ENCODE results near the gene PTPRM.

Gene PTPRM

GRCh38 chr18:8142131-8142711 is 575.1 kb downstream of the PTPRM start:
- no peaks in the 10 kb centered on the region for H3K4me1 ChIP-seq (ENCODE audit: control insufficient read depth, insufficient read depth, low read length)
- H3K9me3 ChIP-seq (ENCODE audit: control insufficient read depth, insufficient read depth, low read depth, low read length) = no peaks in the 10 kb centered on the region
- H3K4me3 ChIP-seq (ENCODE audit: low read depth, low read length) = no peak overlapping the region
- POLR2A ChIA-PET = no interaction called here
- no peak for TF ChIP-seq ELK4 (IDR thresholded peaks at IDR 0.05; ENCODE audit: borderline replicate concordance, low read depth, low read length)
- TF ChIP-seq ZNF112 (tag by site-specific recombination; IDR thresholded peaks at IDR 0.05) = no peak
- TF ChIP-seq ZNF692 (tag by site-specific recombination; IDR thresholded peaks at IDR 0.05) = no peak
- no peak for TF ChIP-seq ZNF157 (tag by site-specific recombination; IDR thresholded peaks at IDR 0.05)
- H3K27ac ChIP-seq (ENCODE audit: extremely low read depth, low read depth, low read length) = no peak overlapping the region
- CTCF ChIA-PET = no interaction called here
- no peaks in the 10 kb centered on the region for H3K36me3 ChIP-seq (ENCODE audit: control insufficient read depth in 2 of 2, insufficient read depth in 1 of 2, low read length in 2 of 2)

- ChIA-PET CTCF (interaction anchor here (1.2 kb wide), 1 partner anchor 246 kb away, joined by 3 read pairs; no protein-coding TSS in a partner anchor), POLR2A (no interaction called here)
- TF ChIP-seq HOXA7 (CRISPR knock-in tag; IDR thresholded peaks at IDR 0.05; ENCODE audit: borderline replicate concordance) = no peak
- TF ChIP-seq ZFP37 (tag by site-specific recombination; IDR thresholded peaks at IDR 0.05) = no peak
- TF ChIP-seq ZNF211 (tag by site-specific recombination; IDR thresholded peaks at IDR 0.05; ENCODE audit: low read depth) = no peak
- no peak for TF ChIP-seq SP2 (tag by site-specific recombination; IDR thresholded peaks at IDR 0.05)
- no peak for TF ChIP-seq BCL11A (tag by site-specific recombination; IDR thresholded peaks at IDR 0.05; ENCODE audit: low read depth)
- no peak for TF ChIP-seq ZNF214 (tag by site-specific recombination; IDR thresholded peaks at IDR 0.05; ENCODE audit: borderline replicate concordance)
- TF ChIP-seq ZNF132 (tag by site-specific recombination; IDR thresholded peaks at IDR 0.05; ENCODE audit: borderline replicate concordance) = no peak
- TF ChIP-seq ZBTB8A (tag by site-specific recombination; IDR thresholded peaks at IDR 0.05) = no peak
- no peak for TF ChIP-seq ZSCAN23 (tag by site-specific recombination; IDR thresholded peaks at IDR 0.05)
- no peak for TF ChIP-seq ZNF521 (tag by site-specific recombination; IDR thresholded peaks at IDR 0.05)
- TF ChIP-seq SP3 (tag by site-specific recombination; IDR thresholded peaks at IDR 0.05) = no peak
- no peaks in the 10 kb centered on the region for H3K4me1 ChIP-seq (ENCODE audit: control insufficient read depth, insufficient read depth, low read length)
- H3K4me3 ChIP-seq (ENCODE audit: low read depth, low read length) = no peak overlapping the region
- no peaks in the 10 kb centered on the region for H3K9me3 ChIP-seq (ENCODE audit: control insufficient read depth, insufficient read depth, low read depth, low read length)
- H3K27ac ChIP-seq (ENCODE audit: extremely low read depth, low read depth, low read length) = no peak overlapping the region
- H3K36me3 ChIP-seq (ENCODE audit: control insufficient read depth in 2 of 2, insufficient read depth in 1 of 2, low read length in 2 of 2) = no peaks in the 10 kb centered on the region
These were observed 575.8 kb downstream of the PTPRM start for GRCh38 chr18:8142932-8143331.

GRCh38 chr18:8151181-8151580 is 584.1 kb downstream of the PTPRM start:
- ChIA-PET POLR2A (no interaction called here), CTCF (no interaction called here)
- Histone ChIP-seq H3K4me1 (ENCODE audit: control insufficient read depth, insufficient read depth, low read length) (no peaks in the 10 kb centered on the region), H3K9me3 (ENCODE audit: control insufficient read depth, insufficient read depth, low read depth, low read length) (no peaks in the 10 kb centered on the region), H3K36me3 (ENCODE audit: control insufficient read depth in 2 of 2, insufficient read depth in 1 of 2, low read length in 2 of 2) (no peaks in the 10 kb centered on the region), H3K27ac (ENCODE audit: extremely low read depth, low read depth, low read length) (no peak overlapping the region), H3K4me3 (ENCODE audit: low read depth, low read length) (no peak overlapping the region)
- TF ChIP-seq MEIS1 (CRISPR knock-in tag; IDR thresholded peaks at IDR 0.05; ENCODE audit: borderline replicate concordance) (no peak), SCRT1 (tag by site-specific recombination; IDR thresholded peaks at IDR 0.05; ENCODE audit: borderline replicate concordance) (no peak), ZNF391 (tag by site-specific recombination; IDR thresholded peaks at IDR 0.05; ENCODE audit: borderline replicate concordance, low read depth) (no peak), KLF16 (tag by site-specific recombination; IDR thresholded peaks at IDR 0.05) (no peak)

All from HEK293 (cell line).